Activated CD8-positive, alpha-beta memory T cell treated with anti-CD3 and anti-CD28 coated beads, Interleukin-2, amount 10 ng/mL, durations not matched to agents 7 days and 5 days (primary cell): Measurements from ENCODE around the gene SLC6A6. TPM values are rescaled to one million over a fixed set of nuclear protein-coding genes. Genes with fewer than 3 reads are reported as not detected.

Experiments
- ATAC-seq: fragments of 150-1000 bp; cut with Tn5 transposase; one replicate; pipeline ENCODE4 v1.10.0; 2021; ENCODE audit warnings: moderate library complexity
- CTCF ChIA-PET: fragments of 350-600 bp; sonication (Branson Sonifier 250); formaldehyde crosslinking; loops from one replicate; lab custom pipeline; 2021; ENCODE audit warnings: antibody characterized with exemption; lab: Charles Lee
- DNase-seq: peaks from one replicate; pipeline ENCODE4 v3.0.0-alpha.2; 2020
- H3K27ac Mint-ChIP-seq: one replicate; pipeline ENCODE4 v1.8.0; 2021; ENCODE audit warnings: mild to moderate bottlenecking, mixed read lengths
- H3K27me3 Mint-ChIP-seq: one replicate; pipeline ENCODE4 v1.8.0; 2021; ENCODE audit warnings: mixed read lengths
- H3K36me3 Mint-ChIP-seq: one replicate; pipeline ENCODE4 v1.8.0; 2021; ENCODE audit warnings: mild to moderate bottlenecking, mixed read lengths
- H3K4me1 Mint-ChIP-seq: one replicate; pipeline ENCODE4 v1.8.0; 2021; ENCODE audit warnings: mixed read lengths
- H3K4me3 Mint-ChIP-seq: one replicate; pipeline ENCODE4 v1.8.0; 2021; ENCODE audit warnings: mild to moderate bottlenecking, moderate library complexity, mixed read lengths
- H3K9me3 Mint-ChIP-seq: one replicate; pipeline ENCODE4 v1.8.0; 2022; ENCODE audit warnings: low read depth, mixed read lengths
- total RNA-seq, 2 experiments: library from RNA; stranded (reverse); gene quantifications; one replicate each; pipeline ENCODE4 v1.2.3, GENCODE V29; 2021

Gene SLC6A6
- total RNA-seq, 2 experiments from 2014 or later, result 55.3 to 64.6 TPM

GRCh38 chr3:14441240-14441919 is 39.0 kb downstream of the SLC6A6 start:
- CTCF ChIA-PET, result no interaction called here
- DNase-seq, result no peak
- no peak for ATAC-seq
- Mint-ChIP-seq H3K4me3 (no peak overlapping the region), H3K27ac (no peak overlapping the region), H3K9me3 (no peaks in the 10 kb centered on the region), H3K27me3 (no peaks in the 10 kb centered on the region), H3K4me1 (peaks cover 9% of the 10 kb centered on the region), H3K36me3 (peaks cover 16% of the 10 kb centered on the region)

GRCh38 chr3:14441920-14442300 is 39.5 kb downstream of the SLC6A6 start:
- H3K9me3 Mint-ChIP-seq, result no peaks in the 10 kb centered on the region
- H3K27ac Mint-ChIP-seq, result no peak overlapping the region
- CTCF ChIA-PET, result interaction anchor here (0.9 kb wide), 1 partner anchor 480 kb away, joined by 3 read pairs; no protein-coding TSS in a partner anchor
- ATAC-seq, result no peak
- H3K4me3 Mint-ChIP-seq, result no peak overlapping the region
- H3K4me1 Mint-ChIP-seq, result peaks cover 6% of the 10 kb centered on the region
- no peak for DNase-seq
- no peaks in the 10 kb centered on the region for H3K27me3 Mint-ChIP-seq
- peaks cover 19% of the 10 kb centered on the region for H3K36me3 Mint-ChIP-seq

GRCh38 chr3:14444380-14444779 is 42.0 kb downstream of the SLC6A6 start:
- CTCF ChIA-PET, result no interaction called here
- ATAC-seq, result no peak
- no peak overlapping the region for H3K27ac Mint-ChIP-seq

GRCh38 chr3:14445773-14446172 is 43.4 kb downstream of the SLC6A6 start:
- Mint-ChIP-seq H3K27me3 (no peaks in the 10 kb centered on the region), H3K9me3 (no peaks in the 10 kb centered on the region), H3K4me3 (no peak overlapping the region), H3K36me3 (peaks cover 41% of the 10 kb centered on the region), H3K4me1 (peaks cover 15% of the 10 kb centered on the region), H3K27ac (no peak overlapping the region)
- CTCF ChIA-PET, result no interaction called here
- no peak for ATAC-seq
- DNase-seq, result no peak

More at GRCh38 chr3:14444380-14444779, 42.0 kb downstream of the SLC6A6 start:
- Mint-ChIP-seq H3K27me3 (no peaks in the 10 kb centered on the region), H3K9me3 (no peaks in the 10 kb centered on the region), H3K4me3 (no peak overlapping the region), H3K4me1 (peaks cover 15% of the 10 kb centered on the region), H3K36me3 (peaks cover 39% of the 10 kb centered on the region)
- no peak for DNase-seq

- no peak for DNase-seq
- Mint-ChIP-seq H3K27me3 (no peaks in the 10 kb centered on the region), H3K27ac (no peak overlapping the region), H3K4me1 (peaks cover 10% of the 10 kb centered on the region), H3K4me3 (no peak overlapping the region), H3K36me3 (peaks cover 43% of the 10 kb centered on the region), H3K9me3 (no peaks in the 10 kb centered on the region)
- no peak for ATAC-seq
- CTCF ChIA-PET, result interaction anchor here (1.3 kb wide), 1 partner anchor 10 kb away, joined by 5 read pairs; no protein-coding TSS in a partner anchor
Measured at GRCh38 chr3:14446988-14447570, 44.7 kb downstream of the SLC6A6 start.

GRCh38 chr3:14448063-14448462 is 45.7 kb downstream of the SLC6A6 start:
- Mint-ChIP-seq H3K27ac (no peak overlapping the region), H3K27me3 (no peaks in the 10 kb centered on the region), H3K36me3 (peaks cover 43% of the 10 kb centered on the region), H3K4me3 (no peak overlapping the region), H3K4me1 (peaks cover 10% of the 10 kb centered on the region), H3K9me3 (no peaks in the 10 kb centered on the region)
- CTCF ChIA-PET, result interaction anchor here (0.8 kb wide), 1 partner anchor 16 kb away, joined by 3 read pairs; no protein-coding TSS in a partner anchor
- ATAC-seq (no peak), DNase-seq (no peak)

- H3K9me3 Mint-ChIP-seq, result no peaks in the 10 kb centered on the region
- CTCF ChIA-PET, result interaction anchor here (0.8 to 1.6 kb wide), 2 partner anchors 17 to 25 kb away, joined by 3 read pairs; no protein-coding TSS in a partner anchor
Measured at GRCh38 chr3:14448756-14449727, 46.6 kb downstream of the SLC6A6 start.

GRCh38 chr3:14450506-14450905 is 48.1 kb downstream of the SLC6A6 start:
- ATAC-seq, result no peak
- H3K27ac Mint-ChIP-seq, result no peak overlapping the region
- CTCF ChIA-PET, result no interaction called here

More at GRCh38 chr3:14448756-14449727, 46.6 kb downstream of the SLC6A6 start:
- Mint-ChIP-seq H3K4me3 (no peak overlapping the region), H3K27ac (peak overlapping the region; percentile 58), H3K27me3 (no peaks in the 10 kb centered on the region), H3K36me3 (peaks cover 41% of the 10 kb centered on the region), H3K4me1 (peaks cover 10% of the 10 kb centered on the region)
- ATAC-seq (no peak), DNase-seq (no peak)

GRCh38 chr3:14450922-14451606 is 48.7 kb downstream of the SLC6A6 start:
- CTCF ChIA-PET, result no interaction called here
- DNase-seq (no peak), ATAC-seq (no peak)
- Mint-ChIP-seq H3K27me3 (no peaks in the 10 kb centered on the region), H3K27ac (no peak overlapping the region), H3K9me3 (no peaks in the 10 kb centered on the region), H3K4me3 (no peak overlapping the region), H3K36me3 (peaks cover 30% of the 10 kb centered on the region), H3K4me1 (peaks cover 10% of the 10 kb centered on the region)

More at GRCh38 chr3:14450506-14450905, 48.1 kb downstream of the SLC6A6 start:
- H3K27me3 Mint-ChIP-seq, result no peaks in the 10 kb centered on the region
- no peaks in the 10 kb centered on the region for H3K9me3 Mint-ChIP-seq
- no peak for DNase-seq
- peaks cover 10% of the 10 kb centered on the region for H3K4me1 Mint-ChIP-seq
- peaks cover 35% of the 10 kb centered on the region for H3K36me3 Mint-ChIP-seq
- H3K4me3 Mint-ChIP-seq, result no peak overlapping the region

GRCh38 chr3:14451844-14452739 is 49.7 kb downstream of the SLC6A6 start:
- CTCF ChIA-PET, result no interaction called here
- H3K27me3 Mint-ChIP-seq, result no peaks in the 10 kb centered on the region
- H3K27ac Mint-ChIP-seq, result peak overlapping the region; percentile 42
- peaks cover 10% of the 10 kb centered on the region for H3K4me1 Mint-ChIP-seq
- no peak overlapping the region for H3K4me3 Mint-ChIP-seq
- no peak for DNase-seq
- H3K9me3 Mint-ChIP-seq, result no peaks in the 10 kb centered on the region
- H3K36me3 Mint-ChIP-seq, result peaks cover 22% of the 10 kb centered on the region
- ATAC-seq, result no peak

- Mint-ChIP-seq H3K36me3 (peaks cover 15% of the 10 kb centered on the region), H3K9me3 (no peaks in the 10 kb centered on the region), H3K27ac (no peak overlapping the region), H3K27me3 (no peaks in the 10 kb centered on the region), H3K4me1 (peaks cover 8% of the 10 kb centered on the region), H3K4me3 (no peak overlapping the region)
- DNase-seq (no peak), ATAC-seq (no peak)
- CTCF ChIA-PET, result no interaction called here
Measured at GRCh38 chr3:14452740-14453710, 50.6 kb downstream of the SLC6A6 start.
